ENCODE results near the gene STAC3. TPM values are rescaled to one million over a fixed set of nuclear protein-coding genes. Genes with fewer than 3 reads are reported as not detected.

Gene STAC3
- total RNA-seq, 1 donor from 2014 or later, result 5.1 TPM

DNA sequence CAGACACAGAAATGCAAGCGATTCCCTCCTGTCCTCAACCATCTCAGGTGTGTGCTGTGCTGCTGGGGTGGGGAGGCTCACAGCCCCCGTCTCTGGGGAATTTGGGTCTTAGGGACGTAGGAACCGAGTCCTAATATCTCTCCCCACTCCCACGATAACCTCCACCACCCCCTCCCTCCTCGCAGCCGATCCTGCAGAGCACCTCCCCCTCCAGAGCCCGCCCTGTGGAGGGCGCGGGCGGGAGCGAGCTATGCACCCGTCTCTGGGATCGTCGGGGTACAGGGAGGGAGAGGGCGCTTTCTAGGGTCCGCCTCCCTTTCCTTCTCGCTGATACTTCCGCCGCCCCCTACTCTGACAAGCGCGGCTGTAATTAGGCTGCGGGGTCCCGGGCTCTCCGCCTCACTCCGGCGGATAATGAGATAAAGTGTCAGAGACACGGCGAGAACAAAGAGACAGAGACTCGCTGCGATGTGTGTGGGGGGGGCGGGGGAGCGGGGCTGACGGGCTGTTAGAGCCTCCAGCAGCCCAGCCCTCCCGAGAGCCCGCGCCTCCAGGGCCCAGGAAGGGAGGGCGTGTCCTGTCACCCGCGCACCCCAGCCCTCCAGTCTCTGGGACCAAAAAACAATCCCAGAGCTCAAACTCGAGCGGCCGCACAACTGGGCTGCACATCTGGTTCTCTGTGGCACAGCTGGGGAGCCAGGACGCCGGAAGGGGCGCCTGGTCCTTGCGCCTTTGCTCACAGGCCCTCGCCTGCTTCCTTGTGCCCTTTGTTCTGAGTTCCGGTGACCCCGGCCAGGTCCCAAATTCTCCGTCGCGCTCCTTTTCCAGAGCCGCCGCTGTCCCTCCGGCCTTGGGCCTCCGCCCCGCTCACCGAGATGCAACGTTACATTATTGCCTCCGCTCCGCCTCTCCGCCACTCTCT is 12.8 kb downstream of the STAC3 start:
- Mint-ChIP-seq H3K36me3 (peaks cover 12% of the 10 kb centered on the region), H3K27me3 (ENCODE audit: insufficient read depth, low read depth) (peaks cover 62% of the 10 kb centered on the region), H3K27ac (no peak overlapping the region), H3K4me1 (peaks cover 52% of the 10 kb centered on the region), H3K9me3 (no peaks in the 10 kb centered on the region), H3K4me3 (peak overlapping the region; percentile 86)
- peak; percentile 76 for DNase-seq (ENCODE audit: low spot score)
- Histone ChIP-seq H3K4me1 (peaks cover 63% of the 10 kb centered on the region), H3K27me3 (peaks cover 87% of the 10 kb centered on the region), H3K4me3 (peak overlapping the region; percentile 44), H3K36me3 (no peaks in the 10 kb centered on the region), H3K79me2 (ENCODE audit: low read depth) (no peaks in the 10 kb centered on the region), H3F3A (ENCODE audit: low read depth) (peaks cover 76% of the 10 kb centered on the region), H3K27ac (no peak overlapping the region), H3K9me3 (ENCODE audit: low read depth) (no peaks in the 10 kb centered on the region), H3K4me2 (peak overlapping the region; percentile 98), H2AFZ (replicated peaks) (peak overlapping the region; percentile 83), H3K9ac (no peak overlapping the region), H4K20me1 (ENCODE audit: low read depth) (peaks cover 59% of the 10 kb centered on the region)
- peak; percentile 2 for TF ChIP-seq EZH2phosphoT487 (IDR thresholded peaks at IDR 0.05)
- TF ChIP-seq EZH2 (IDR thresholded peaks at IDR 0.05), result peak; percentile 1
- TF ChIP-seq, protein P1, sequence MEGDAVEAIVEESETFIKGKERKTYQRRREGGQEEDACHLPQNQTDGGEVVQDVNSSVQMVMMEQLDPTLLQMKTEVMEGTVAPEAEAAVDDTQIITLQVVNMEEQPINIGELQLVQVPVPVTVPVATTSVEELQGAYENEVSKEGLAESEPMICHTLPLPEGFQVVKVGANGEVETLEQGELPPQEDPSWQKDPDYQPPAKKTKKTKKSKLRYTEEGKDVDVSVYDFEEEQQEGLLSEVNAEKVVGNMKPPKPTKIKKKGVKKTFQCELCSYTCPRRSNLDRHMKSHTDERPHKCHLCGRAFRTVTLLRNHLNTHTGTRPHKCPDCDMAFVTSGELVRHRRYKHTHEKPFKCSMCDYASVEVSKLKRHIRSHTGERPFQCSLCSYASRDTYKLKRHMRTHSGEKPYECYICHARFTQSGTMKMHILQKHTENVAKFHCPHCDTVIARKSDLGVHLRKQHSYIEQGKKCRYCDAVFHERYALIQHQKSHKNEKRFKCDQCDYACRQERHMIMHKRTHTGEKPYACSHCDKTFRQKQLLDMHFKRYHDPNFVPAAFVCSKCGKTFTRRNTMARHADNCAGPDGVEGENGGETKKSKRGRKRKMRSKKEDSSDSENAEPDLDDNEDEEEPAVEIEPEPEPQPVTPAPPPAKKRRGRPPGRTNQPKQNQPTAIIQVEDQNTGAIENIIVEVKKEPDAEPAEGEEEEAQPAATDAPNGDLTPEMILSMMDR (IDR thresholded peaks at IDR 0.05), result no peak

DNA sequence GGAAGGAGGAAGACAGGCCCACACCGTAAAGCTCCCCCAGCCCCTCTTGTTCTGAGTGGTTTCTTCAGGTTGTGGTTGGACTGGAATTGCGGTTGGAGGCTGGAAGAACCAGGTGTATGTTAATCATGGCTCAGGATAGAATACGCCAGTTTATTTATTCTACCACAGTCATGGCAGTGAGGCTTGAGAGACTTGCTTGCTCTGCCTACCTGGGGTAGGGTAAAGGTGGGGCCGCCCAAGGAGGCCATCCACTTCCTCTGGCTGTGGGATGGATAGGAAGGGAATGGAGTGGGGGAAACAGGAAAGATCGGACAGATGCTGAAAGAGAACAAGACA is 13.4 kb downstream of the STAC3 start:
- no peaks in the 10 kb centered on the region for H3K9me3 Mint-ChIP-seq
- peaks cover 80% of the 10 kb centered on the region for H3K27me3 ChIP-seq
- peaks cover 56% of the 10 kb centered on the region for H4K20me1 ChIP-seq (ENCODE audit: low read depth)
- H3K4me2 ChIP-seq, result peak overlapping the region; percentile 98
- H3K4me3 Mint-ChIP-seq, result peak overlapping the region; percentile 77
- peak overlapping the region; percentile 44 for H3K4me3 ChIP-seq
- no peaks in the 10 kb centered on the region for H3K79me2 ChIP-seq (ENCODE audit: low read depth)
- H3K4me1 Mint-ChIP-seq, result peaks cover 51% of the 10 kb centered on the region
- no peak overlapping the region for H3K27ac ChIP-seq
- H3F3A ChIP-seq (ENCODE audit: low read depth), result peaks cover 73% of the 10 kb centered on the region
- peaks cover 63% of the 10 kb centered on the region for H3K4me1 ChIP-seq
- H3K36me3 ChIP-seq, result no peaks in the 10 kb centered on the region
- TF ChIP-seq, protein P1 (IDR thresholded peaks at IDR 0.05), result no peak
- no peak for TF ChIP-seq EZH2 (IDR thresholded peaks at IDR 0.05)
- no peak for TF ChIP-seq EZH2phosphoT487 (IDR thresholded peaks at IDR 0.05)
- H3K9ac ChIP-seq, result no peak overlapping the region
- H3K27ac Mint-ChIP-seq, result no peak overlapping the region
- no peaks in the 10 kb centered on the region for H3K9me3 ChIP-seq (ENCODE audit: low read depth)
- H3K36me3 Mint-ChIP-seq, result peaks cover 16% of the 10 kb centered on the region
- H2AFZ ChIP-seq (replicated peaks), result no peak overlapping the region
- peaks cover 59% of the 10 kb centered on the region for H3K27me3 Mint-ChIP-seq (ENCODE audit: insufficient read depth, low read depth)
- DNase-seq (ENCODE audit: low spot score), result no peak

DNA sequence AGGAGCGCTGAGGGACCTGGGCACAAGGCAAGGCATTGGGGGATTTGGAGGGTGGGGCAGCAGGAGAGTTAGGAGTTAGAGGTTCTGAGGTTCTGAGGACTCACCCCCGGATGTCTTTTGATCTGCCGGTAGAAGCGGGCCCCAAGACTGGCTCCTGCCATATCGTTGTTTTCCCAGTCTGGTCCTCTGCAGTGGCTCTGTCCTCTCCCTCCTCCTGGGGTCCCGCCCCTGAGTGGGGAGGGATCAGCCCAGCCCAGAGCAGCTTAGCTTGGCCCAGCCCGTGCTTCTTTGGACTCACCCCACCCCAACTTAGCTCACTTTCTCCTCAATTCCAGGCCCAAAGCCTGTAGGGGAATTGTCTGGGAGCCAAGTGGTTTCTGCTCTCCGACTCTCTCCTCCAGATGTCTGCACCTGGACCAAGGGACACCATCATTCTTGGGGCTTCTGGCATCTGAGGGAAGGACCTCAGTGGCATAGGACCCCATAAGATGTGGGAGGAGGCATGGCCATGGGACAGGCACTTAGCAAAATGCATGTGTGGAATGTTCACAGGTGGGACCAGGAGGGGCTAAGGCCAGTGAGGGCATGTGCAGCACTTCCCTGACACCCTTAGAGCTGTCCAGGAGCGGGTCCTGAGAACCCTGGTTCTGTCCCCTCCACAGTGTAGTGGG is 13.9 kb downstream of the STAC3 start:
- Mint-ChIP-seq H3K9me3 (no peaks in the 10 kb centered on the region), H3K27ac (no peak overlapping the region), H3K36me3 (peaks cover 19% of the 10 kb centered on the region), H3K4me1 (peaks cover 48% of the 10 kb centered on the region), H3K4me3 (peak overlapping the region; percentile 77), H3K27me3 (ENCODE audit: insufficient read depth, low read depth) (peaks cover 56% of the 10 kb centered on the region)
- H3K27ac ChIP-seq, result no peak overlapping the region
- TF ChIP-seq, protein P1 (IDR thresholded peaks at IDR 0.05), result no peak
- TF ChIP-seq EZH2 (IDR thresholded peaks at IDR 0.05), result no peak
- TF ChIP-seq EZH2phosphoT487 (IDR thresholded peaks at IDR 0.05), result no peak
- H3K4me3 ChIP-seq, result no peak overlapping the region
- H3K9ac ChIP-seq, result no peak overlapping the region
- peaks cover 51% of the 10 kb centered on the region for H4K20me1 ChIP-seq (ENCODE audit: low read depth)
- peaks cover 75% of the 10 kb centered on the region for H3K27me3 ChIP-seq
- H3F3A ChIP-seq (ENCODE audit: low read depth), result peaks cover 68% of the 10 kb centered on the region
- H3K4me2 ChIP-seq, result peak overlapping the region; percentile 5
- no peaks in the 10 kb centered on the region for H3K79me2 ChIP-seq (ENCODE audit: low read depth)
- no peaks in the 10 kb centered on the region for H3K9me3 ChIP-seq (ENCODE audit: low read depth)
- H2AFZ ChIP-seq (replicated peaks), result no peak overlapping the region
- H3K36me3 ChIP-seq, result no peaks in the 10 kb centered on the region
- H3K4me1 ChIP-seq, result peaks cover 58% of the 10 kb centered on the region
- DNase-seq (ENCODE audit: low spot score), result no peak

Measured in neural progenitor cell (in vitro differentiated cells).